Stromal cell of bone marrow (primary cell): ENCODE results near the gene GALR3.
"Not testable (repeated sequence)": the region's sequence is repeated elsewhere in the genome, so short reads cannot be mapped to it uniquely, and the experiment has no call there.

Experiments used
- DNase-seq: peaks from one replicate; pipeline ENCODE4 v3.0.0-alpha.2; 2012; ENCODE audit warnings: low read depth

GALR3 gene, protein sequence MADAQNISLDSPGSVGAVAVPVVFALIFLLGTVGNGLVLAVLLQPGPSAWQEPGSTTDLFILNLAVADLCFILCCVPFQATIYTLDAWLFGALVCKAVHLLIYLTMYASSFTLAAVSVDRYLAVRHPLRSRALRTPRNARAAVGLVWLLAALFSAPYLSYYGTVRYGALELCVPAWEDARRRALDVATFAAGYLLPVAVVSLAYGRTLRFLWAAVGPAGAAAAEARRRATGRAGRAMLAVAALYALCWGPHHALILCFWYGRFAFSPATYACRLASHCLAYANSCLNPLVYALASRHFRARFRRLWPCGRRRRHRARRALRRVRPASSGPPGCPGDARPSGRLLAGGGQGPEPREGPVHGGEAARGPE

GRCh38 chr22:37823134-37823985 is at the start of gene GALR3:
GALR3 (plus strand) TSS chr22:37823382; CDS start chr22:37823407, 25 bp downstream.
- DNase-seq, result no peak

GRCh38 chr22:37774728-37775127 is 48.5 kb upstream of the GALR3 start:
- no peak for DNase-seq

GRCh38 chr22:37775785-37776638 is 47.2 kb upstream of the GALR3 start:
- no peak for DNase-seq

DNA sequence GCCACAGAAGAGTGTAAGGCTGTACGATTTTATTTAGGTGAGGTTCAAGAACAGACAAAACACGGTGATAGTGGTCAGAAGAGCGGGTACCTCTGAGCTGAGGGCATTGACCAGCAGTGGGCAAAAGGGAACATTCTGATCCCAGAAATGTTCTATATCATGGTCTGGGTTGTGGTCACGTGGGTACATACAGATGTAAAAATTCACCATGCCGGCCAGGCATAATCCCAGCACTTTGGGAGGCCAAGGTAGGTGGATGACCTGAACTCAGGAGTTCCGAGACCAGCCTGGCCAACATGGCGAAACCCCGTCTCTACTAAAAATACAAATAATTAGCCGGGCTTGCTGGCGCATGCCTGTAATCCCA is 46.6 kb upstream of the GALR3 start:
- no peak for DNase-seq

DNA sequence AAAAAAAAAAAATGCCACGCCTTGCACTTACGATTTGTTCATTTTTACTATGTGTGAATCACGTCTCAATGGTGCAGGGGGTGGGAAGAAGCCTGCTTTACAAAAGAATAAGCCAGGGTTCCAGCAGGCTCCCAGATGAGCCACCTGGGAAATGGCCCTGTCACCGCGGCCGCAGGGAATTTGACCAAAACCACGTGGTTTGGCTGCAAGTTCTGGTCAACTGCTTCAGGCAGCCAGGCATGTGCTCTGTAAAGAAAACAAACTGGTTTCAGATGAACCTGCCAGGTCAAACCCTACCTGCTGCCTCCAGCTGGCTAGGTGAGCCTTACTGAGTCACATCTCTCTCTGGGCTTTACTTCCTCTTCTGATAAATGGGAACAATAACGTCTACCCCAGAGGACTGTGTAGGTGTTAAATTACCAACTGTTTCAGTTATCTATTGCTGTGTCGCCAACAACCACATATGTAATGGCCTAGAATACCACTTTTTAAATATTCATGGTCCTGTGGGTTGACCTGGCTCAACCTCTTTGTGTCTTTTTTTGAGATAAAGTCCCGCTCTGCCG is 46.0 kb upstream of the GALR3 start:
- DNase-seq, result peak; percentile 63

DNA sequence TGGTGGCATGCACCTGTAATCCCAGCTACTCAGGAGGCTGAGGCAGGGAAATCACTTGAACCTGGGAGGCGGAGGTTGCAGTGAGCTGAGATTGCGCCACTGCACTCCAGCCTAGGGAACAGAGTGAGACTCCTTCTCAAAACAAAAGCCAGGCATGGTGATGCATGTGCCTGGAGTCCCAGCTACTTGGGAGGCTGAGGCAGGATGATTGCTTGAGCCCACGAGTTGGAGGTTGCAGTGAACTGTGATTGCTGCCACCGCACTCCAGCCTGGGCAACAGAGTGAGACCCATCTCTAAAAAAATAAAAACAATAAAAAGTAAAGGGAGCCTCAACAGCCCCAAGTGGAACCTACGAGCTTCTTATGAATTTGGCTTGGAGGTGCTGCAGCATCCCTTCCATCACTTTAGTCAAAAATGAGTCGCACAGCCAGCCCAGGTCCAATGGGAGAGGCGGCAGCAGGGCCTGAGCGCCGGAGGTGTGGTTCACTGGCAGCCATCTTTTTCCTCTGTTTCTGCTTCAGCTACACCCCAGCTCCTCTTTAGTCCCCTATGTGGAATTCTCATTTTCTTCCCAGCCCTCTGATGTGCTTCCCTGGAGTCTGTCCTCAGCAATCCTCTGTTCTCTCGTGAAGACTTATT is 44.7 kb upstream of the GALR3 start:
- no peak for DNase-seq

DNA sequence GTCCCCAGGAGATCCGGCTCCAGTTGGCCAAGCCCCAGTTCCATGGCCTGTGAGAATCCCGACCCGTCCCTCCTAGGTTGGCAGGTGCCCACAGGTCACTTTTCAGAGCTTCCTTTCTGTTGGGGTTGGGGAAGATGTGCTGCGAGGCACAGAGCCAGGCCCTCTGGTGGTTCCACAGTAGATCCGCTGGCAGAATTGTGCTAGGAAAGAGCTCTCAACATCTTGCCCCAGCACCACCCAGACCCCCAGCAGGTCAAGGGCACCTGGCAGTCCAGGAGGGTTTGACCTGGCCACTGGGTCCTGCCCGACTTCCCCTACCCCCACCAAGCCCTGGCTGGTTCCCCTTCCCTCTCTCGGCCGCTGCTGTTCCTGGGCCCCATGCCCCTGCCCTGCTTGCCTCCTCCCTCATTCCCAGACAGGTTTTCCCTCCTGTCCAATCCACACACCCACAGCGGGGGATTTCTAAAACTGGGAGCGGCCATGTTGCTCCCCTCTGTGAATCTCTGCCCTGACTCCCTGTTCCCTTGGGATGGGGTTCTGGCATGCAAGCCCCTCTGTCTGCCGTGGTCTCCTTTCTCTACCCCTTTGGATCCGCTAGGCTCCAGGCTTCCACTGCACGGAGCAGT is 41.6 kb upstream of the GALR3 start:
- DNase-seq, result no peak

- DNase-seq, result no peak
Observed at GRCh38 chr22:37782340-37783168, 40.6 kb upstream of the GALR3 start.

DNA sequence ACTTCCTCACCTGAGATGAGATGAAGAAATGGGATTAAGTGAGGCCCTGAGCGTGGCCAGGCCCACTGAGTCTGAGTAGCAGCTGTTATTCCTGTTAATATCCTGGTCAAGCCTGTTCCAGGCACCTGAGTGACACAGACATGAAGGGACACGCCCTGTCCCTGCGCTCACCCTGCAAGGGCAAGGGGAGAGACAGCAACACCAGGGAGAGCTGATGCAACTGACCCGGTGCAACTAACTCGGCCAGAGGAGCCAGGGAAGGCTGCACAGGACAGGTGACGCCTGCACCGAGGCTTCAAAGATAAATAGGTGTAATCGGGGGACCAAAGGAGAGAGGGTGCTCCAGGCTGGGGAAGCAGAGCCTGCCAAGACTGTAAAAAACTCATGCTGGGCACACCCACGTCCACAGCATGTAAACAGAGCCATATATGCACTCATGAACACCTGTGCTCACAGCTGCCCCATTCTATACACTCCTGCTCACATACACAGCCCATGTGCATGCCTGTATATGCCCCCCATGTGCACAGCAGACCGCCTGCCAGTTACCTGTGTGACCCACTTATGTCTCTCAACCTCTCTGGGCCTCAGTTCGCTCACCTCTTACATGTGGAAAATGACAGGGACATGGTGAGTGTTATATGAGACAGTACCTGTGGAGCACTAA is 38.2 kb upstream of the GALR3 start:
- no peak for DNase-seq

- DNase-seq, result no peak
Observed at GRCh38 chr22:37790234-37790633, 32.9 kb upstream of the GALR3 start.

- no peak for DNase-seq
Observed at GRCh38 chr22:37792494-37792893, 30.7 kb upstream of the GALR3 start.

- no peak for DNase-seq
Observed at GRCh38 chr22:37794376-37794775, 28.8 kb upstream of the GALR3 start.

GRCh38 chr22:37796079-37796478 is 27.1 kb upstream of the GALR3 start:
- no peak for DNase-seq

- not testable (repeated sequence) for DNase-seq
Observed at GRCh38 chr22:37797259-37797658, 25.9 kb upstream of the GALR3 start.

DNA sequence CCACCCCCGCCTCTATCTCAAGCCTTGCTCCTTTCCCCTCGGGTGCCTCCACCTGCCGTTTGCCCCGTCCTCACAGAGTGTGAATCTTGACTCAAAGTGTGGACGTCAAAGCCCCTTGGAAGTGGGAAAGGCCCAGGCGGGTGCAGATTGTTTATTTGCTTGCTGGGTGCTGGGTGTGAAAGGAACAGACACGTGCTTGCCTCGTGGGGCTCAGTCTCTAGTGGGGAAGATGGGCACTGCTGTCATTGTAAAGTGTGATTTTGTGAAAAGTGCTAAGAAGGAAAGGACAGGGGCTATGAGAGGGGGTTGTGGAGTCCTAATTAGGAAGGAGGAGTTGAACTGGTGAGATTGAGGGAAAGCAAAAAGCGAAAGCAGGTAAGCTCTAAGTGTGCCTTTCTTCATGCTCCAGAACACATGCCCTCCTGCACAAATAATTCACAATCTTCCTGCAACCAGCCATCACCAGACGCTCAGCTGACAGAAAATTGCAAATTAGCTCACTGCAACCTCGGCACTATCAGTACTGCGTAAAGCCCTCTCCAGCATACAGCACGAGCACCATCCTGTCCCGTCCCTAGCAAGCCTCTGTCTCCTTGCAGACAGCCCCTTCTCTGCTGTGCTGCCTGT is 25.2 kb upstream of the GALR3 start:
- no peak for DNase-seq

GRCh38 chr22:37799979-37800378 is 23.2 kb upstream of the GALR3 start:
- not testable (repeated sequence) for DNase-seq

- DNase-seq, result no peak
Observed at GRCh38 chr22:37801946-37802309, 21.3 kb upstream of the GALR3 start.

GRCh38 chr22:37802310-37803194 is 20.6 kb upstream of the GALR3 start:
- no peak for DNase-seq
